Mucosa of stomach (tissue), 1 donor: Measurements from ENCODE around the gene EDIL3.

Experiments used
- H3K27me3 ChIP-seq: one replicate; pipeline ENCODE4 v1.7.0; 2013; ENCODE audit warnings: mild to moderate bottlenecking, low read length; ENCODE audit not compliant: control insufficient read depth, insufficient read depth
- H3K36me3 ChIP-seq: one replicate; pipeline ENCODE4 v1.7.0; 2013; ENCODE audit warnings: low read length; ENCODE audit not compliant: control insufficient read depth, insufficient read depth
- H3K4me1 ChIP-seq: one replicate; pipeline ENCODE4 v1.7.0; 2013; ENCODE audit warnings: mild to moderate bottlenecking, low read length; ENCODE audit not compliant: control insufficient read depth, insufficient read depth
- H3K4me3 ChIP-seq: one replicate; pipeline ENCODE4 v1.7.0; 2013; ENCODE audit warnings: low read length
- H3K9ac ChIP-seq: one replicate; pipeline ENCODE4 v1.7.0; 2013; ENCODE audit warnings: mild to moderate bottlenecking, low read length, moderate library complexity
- H3K9me3 ChIP-seq: one replicate; pipeline ENCODE4 v1.7.0; 2013; ENCODE audit warnings: mild to moderate bottlenecking, low read length, moderate library complexity; ENCODE audit not compliant: control insufficient read depth
- donor health status: Pancreatic carcinoma.

The EDIL3 gene

GRCh38 chr5:84130006-84130580 is 254.6 kb downstream of the EDIL3 start:
- H3K4me3 ChIP-seq, result no peak overlapping the region
- no peaks in the 10 kb centered on the region for H3K27me3 ChIP-seq
- H3K9me3 ChIP-seq, result no peaks in the 10 kb centered on the region
- no peaks in the 10 kb centered on the region for H3K4me1 ChIP-seq
- no peaks in the 10 kb centered on the region for H3K36me3 ChIP-seq
- H3K9ac ChIP-seq, result no peak overlapping the region

- no peaks in the 10 kb centered on the region for H3K36me3 ChIP-seq
- H3K4me1 ChIP-seq, result no peaks in the 10 kb centered on the region
- H3K27me3 ChIP-seq, result no peaks in the 10 kb centered on the region
- H3K4me3 ChIP-seq, result no peak overlapping the region
- H3K9ac ChIP-seq, result no peak overlapping the region
- no peaks in the 10 kb centered on the region for H3K9me3 ChIP-seq
These were observed 259.5 kb downstream of the EDIL3 start for GRCh38 chr5:84125216-84125615.

- no peak overlapping the region for H3K4me3 ChIP-seq
- no peaks in the 10 kb centered on the region for H3K27me3 ChIP-seq
- no peak overlapping the region for H3K9ac ChIP-seq
- no peaks in the 10 kb centered on the region for H3K9me3 ChIP-seq
- H3K36me3 ChIP-seq, result no peaks in the 10 kb centered on the region
- H3K4me1 ChIP-seq, result no peaks in the 10 kb centered on the region
These were observed 265.4 kb downstream of the EDIL3 start for GRCh38 chr5:84119252-84119651.

GRCh38 chr5:84118551-84118950 is 266.1 kb downstream of the EDIL3 start:
- no peak overlapping the region for H3K4me3 ChIP-seq
- no peak overlapping the region for H3K9ac ChIP-seq
- no peaks in the 10 kb centered on the region for H3K4me1 ChIP-seq
- no peaks in the 10 kb centered on the region for H3K9me3 ChIP-seq
- no peaks in the 10 kb centered on the region for H3K27me3 ChIP-seq
- no peaks in the 10 kb centered on the region for H3K36me3 ChIP-seq

GRCh38 chr5:84115727-84116126 is 269.0 kb downstream of the EDIL3 start:
- no peaks in the 10 kb centered on the region for H3K4me1 ChIP-seq
- no peaks in the 10 kb centered on the region for H3K9me3 ChIP-seq
- H3K9ac ChIP-seq, result no peak overlapping the region
- no peaks in the 10 kb centered on the region for H3K27me3 ChIP-seq
- no peak overlapping the region for H3K4me3 ChIP-seq
- no peaks in the 10 kb centered on the region for H3K36me3 ChIP-seq

GRCh38 chr5:84113246-84114105 is 271.2 kb downstream of the EDIL3 start:
- Histone ChIP-seq H3K4me3 (no peak overlapping the region), H3K36me3 (no peaks in the 10 kb centered on the region), H3K9me3 (no peaks in the 10 kb centered on the region), H3K4me1 (no peaks in the 10 kb centered on the region), H3K27me3 (no peaks in the 10 kb centered on the region), H3K9ac (no peak overlapping the region)

- Histone ChIP-seq H3K4me1 (no peaks in the 10 kb centered on the region), H3K9ac (no peak overlapping the region), H3K36me3 (no peaks in the 10 kb centered on the region), H3K27me3 (no peaks in the 10 kb centered on the region), H3K4me3 (no peak overlapping the region), H3K9me3 (no peaks in the 10 kb centered on the region)
These were observed 291.9 kb downstream of the EDIL3 start for GRCh38 chr5:84092738-84093137.

GRCh38 chr5:84091127-84091799 is 293.4 kb downstream of the EDIL3 start:
- Histone ChIP-seq H3K9me3 (no peaks in the 10 kb centered on the region), H3K36me3 (no peaks in the 10 kb centered on the region), H3K9ac (no peak overlapping the region)

GRCh38 chr5:84088996-84089395 is 295.7 kb downstream of the EDIL3 start:
- no peaks in the 10 kb centered on the region for H3K36me3 ChIP-seq
- H3K9me3 ChIP-seq, result no peaks in the 10 kb centered on the region
- no peak overlapping the region for H3K4me3 ChIP-seq
- H3K27me3 ChIP-seq, result no peaks in the 10 kb centered on the region
- no peak overlapping the region for H3K9ac ChIP-seq
- H3K4me1 ChIP-seq, result no peaks in the 10 kb centered on the region

More at GRCh38 chr5:84091127-84091799, 293.4 kb downstream of the EDIL3 start:
- Histone ChIP-seq H3K4me3 (no peak overlapping the region), H3K4me1 (no peaks in the 10 kb centered on the region), H3K27me3 (no peaks in the 10 kb centered on the region)

- Histone ChIP-seq H3K9ac (no peak overlapping the region), H3K27me3 (no peaks in the 10 kb centered on the region), H3K36me3 (no peaks in the 10 kb centered on the region), H3K4me3 (no peak overlapping the region), H3K4me1 (no peaks in the 10 kb centered on the region), H3K9me3 (no peaks in the 10 kb centered on the region)
These were observed 298.2 kb downstream of the EDIL3 start for GRCh38 chr5:84086511-84086910.

- no peak overlapping the region for H3K4me3 ChIP-seq
- no peak overlapping the region for H3K9ac ChIP-seq
- H3K9me3 ChIP-seq, result no peaks in the 10 kb centered on the region
- H3K36me3 ChIP-seq, result no peaks in the 10 kb centered on the region
- H3K27me3 ChIP-seq, result no peaks in the 10 kb centered on the region
- no peaks in the 10 kb centered on the region for H3K4me1 ChIP-seq
These were observed 299.2 kb downstream of the EDIL3 start for GRCh38 chr5:84085387-84086041.

- no peaks in the 10 kb centered on the region for H3K27me3 ChIP-seq
- no peaks in the 10 kb centered on the region for H3K4me1 ChIP-seq
- no peaks in the 10 kb centered on the region for H3K36me3 ChIP-seq
- no peaks in the 10 kb centered on the region for H3K9me3 ChIP-seq
- no peak overlapping the region for H3K9ac ChIP-seq
- H3K4me3 ChIP-seq, result no peak overlapping the region
These were observed 303.8 kb downstream of the EDIL3 start for GRCh38 chr5:84080908-84081307.
